Measurements from ENCODE around the gene MAGI2. TPM values are rescaled to one million over a fixed set of nuclear protein-coding genes. Genes with fewer than 3 reads are reported as not detected.

MAGI2 gene
- total and polyA plus RNA-seq, 2 of the 13 experiments (the other 11 are each of a cell fraction or from before 2014, with no cell fraction given): 1.5 to 3.8 TPM

- TF ChIP-seq ETV5 (CRISPR knock-in tag; IDR thresholded peaks at IDR 0.05; ENCODE audit: borderline replicate concordance) (no peak), RAD51 (IDR thresholded peaks at IDR 0.05; ENCODE audit: borderline replicate concordance) (no peak), AHR (CRISPR knock-in tag; IDR thresholded peaks at IDR 0.05) (no peak), ISX (CRISPR knock-in tag; conservative IDR thresholded peaks at IDR 0.05) (no peak), PATZ1 (CRISPR knock-in tag; IDR thresholded peaks at IDR 0.05) (no peak)
Measured at GRCh38 chr7:79182283-79182682, 271.2 kb downstream of the MAGI2 start (continued).

GRCh38 chr7:79180533-79180932, 272.9 kb downstream of the MAGI2 start:
- TF ChIP-seq ETV5 (CRISPR knock-in tag; IDR thresholded peaks at IDR 0.05; ENCODE audit: borderline replicate concordance) (no peak), AKAP8 (CRISPR knock-in tag; IDR thresholded peaks at IDR 0.05) (no peak), HNF4A (CRISPR knock-in tag; IDR thresholded peaks at IDR 0.05) (peak; percentile 22; the same call in 1 of the 2 replicates), MTF2 (CRISPR knock-in tag; IDR thresholded peaks at IDR 0.05; ENCODE audit: borderline replicate concordance) (no peak), THAP11 (CRISPR knock-in tag; IDR thresholded peaks at IDR 0.05) (no peak), KLF13 (CRISPR knock-in tag; IDR thresholded peaks at IDR 0.05) (no peak), PRDM4 (CRISPR knock-in tag; IDR thresholded peaks at IDR 0.05; ENCODE audit: borderline replicate concordance) (no peak)

More at GRCh38 chr7:79180533-79180932, 272.9 kb downstream of the MAGI2 start:
- CTCF ChIA-PET (ENCODE audit: low intra/inter-chr PET ratio, low total read pairs): no interaction called here
- Histone ChIP-seq H3K9me3 (ENCODE audit: low read length) (no peaks in the 10 kb centered on the region), H2AFZ (ENCODE audit: low read length) (no peak overlapping the region), H3K4me3 (replicated peaks in 1 of 3; ENCODE audit: insufficient read depth in 1 of 3, low read depth in 2 of 3, low read length in 3 of 3) (no peak overlapping the region), H3K79me2 (ENCODE audit: insufficient read depth, low read length) (no peaks in the 10 kb centered on the region), H3K4me2 (ENCODE audit: low read depth, low read length) (no peak overlapping the region), H3K4me1 (ENCODE audit: insufficient read depth, low read length) (no peaks in the 10 kb centered on the region), H4K20me1 (ENCODE audit: insufficient read depth, low read length) (no peaks in the 10 kb centered on the region), H3K9ac (ENCODE audit: insufficient read depth, low read depth, low read length) (no peak overlapping the region), H3K27me3 (ENCODE audit: control insufficient read depth in 1 of 2, insufficient read depth in 2 of 2, low read length in 2 of 2) (no peaks in the 10 kb centered on the region), H3K36me3 (replicated peaks in 1 of 2; ENCODE audit: control insufficient read depth in 1 of 2, insufficient read depth in 2 of 2, low read length in 2 of 2) (no peaks in the 10 kb centered on the region), H3K27ac (ENCODE audit: extremely low read length, insufficient read depth, low read length) (no peak overlapping the region)
- DNase-seq (ENCODE audit: low spot score) (no peak), FAIRE-seq (no peak), ATAC-seq (no peak)
- intact Hi-C loops (cut with micrococcal nuclease; ENCODE audit: unreplicated experiment): no loop called here
- in situ Hi-C loops (cut with HindIII; ENCODE audit: extremely low pct_ligation_motif_present, low pct_unique_long_range_greater_than_20kb): no loop called here
- POLR2A ChIA-PET: no interaction called here
- no CpG with 5 or more reads among the region's 2 CpGs for WGBS (ENCODE audit: low lambda C conversion rate)
- BruUV-seq (replicated peaks): no TSS peak
